B cell (primary cell): Measurements from ENCODE around the gene PRKCA.

ENCODE experiments used
- EZH2 ChIP-seq: IDR thresholded peaks from 2 replicates; pipeline ENCODE4 v1.6.1; 2012; ENCODE audit warnings: borderline replicate concordance, low read depth, mild to moderate bottlenecking, moderate library complexity, low read length; ENCODE audit not compliant: insufficient read depth, poor library complexity, severe bottlenecking
- TF ChIP-seq, protein P1 (sequence below): fragments of 200-600 bp; IDR thresholded peaks from one replicate; pipeline ENCODE4 v1.8.0; 2022; ENCODE audit warnings: antibody characterized with exemption, mild to moderate bottlenecking

DNA sequence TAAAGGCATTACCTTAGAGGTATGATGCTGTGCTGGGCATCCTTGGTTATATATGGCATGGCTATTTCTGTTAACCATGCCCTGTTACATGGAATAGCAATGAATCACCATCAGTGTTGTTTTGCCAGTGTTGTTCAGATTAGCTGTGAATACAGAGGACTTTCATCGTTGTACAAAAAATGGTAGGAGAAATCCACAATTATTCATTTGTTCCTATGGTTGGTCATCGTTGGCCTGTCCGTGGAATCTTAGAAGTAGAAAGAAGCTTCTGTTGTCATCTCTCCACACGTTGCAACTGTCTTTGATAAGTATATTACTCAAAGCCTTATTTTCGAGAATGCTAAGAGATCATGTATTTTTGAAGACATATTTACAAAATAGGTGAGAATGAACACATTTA, 418.2 kb downstream of the PRKCA start:
- TF ChIP-seq, protein P1, sequence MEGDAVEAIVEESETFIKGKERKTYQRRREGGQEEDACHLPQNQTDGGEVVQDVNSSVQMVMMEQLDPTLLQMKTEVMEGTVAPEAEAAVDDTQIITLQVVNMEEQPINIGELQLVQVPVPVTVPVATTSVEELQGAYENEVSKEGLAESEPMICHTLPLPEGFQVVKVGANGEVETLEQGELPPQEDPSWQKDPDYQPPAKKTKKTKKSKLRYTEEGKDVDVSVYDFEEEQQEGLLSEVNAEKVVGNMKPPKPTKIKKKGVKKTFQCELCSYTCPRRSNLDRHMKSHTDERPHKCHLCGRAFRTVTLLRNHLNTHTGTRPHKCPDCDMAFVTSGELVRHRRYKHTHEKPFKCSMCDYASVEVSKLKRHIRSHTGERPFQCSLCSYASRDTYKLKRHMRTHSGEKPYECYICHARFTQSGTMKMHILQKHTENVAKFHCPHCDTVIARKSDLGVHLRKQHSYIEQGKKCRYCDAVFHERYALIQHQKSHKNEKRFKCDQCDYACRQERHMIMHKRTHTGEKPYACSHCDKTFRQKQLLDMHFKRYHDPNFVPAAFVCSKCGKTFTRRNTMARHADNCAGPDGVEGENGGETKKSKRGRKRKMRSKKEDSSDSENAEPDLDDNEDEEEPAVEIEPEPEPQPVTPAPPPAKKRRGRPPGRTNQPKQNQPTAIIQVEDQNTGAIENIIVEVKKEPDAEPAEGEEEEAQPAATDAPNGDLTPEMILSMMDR: no peak
- no peak for TF ChIP-seq EZH2
